Suprapubic skin (tissue), 4 donors: ENCODE results near the gene CCNYL1.

ENCODE experiments used
- CTCF ChIP-seq, 2 donors: fragments of 200-600 bp in 1 of 2; fragments of 450-650 bp in 1 of 2; sonication (generic) in 1 of 2; IDR thresholded peaks; one replicate each; pipeline ENCODE4 v1.5.1; 2016 to 2019; ENCODE audit warnings: antibody characterized with exemption in 2 of 2, mild to moderate bottlenecking in 1 of 2, moderate library complexity in 1 of 2
- POLR2A ChIP-seq, 2 donors: fragments of 450-650 bp; IDR thresholded peaks; one replicate each; pipeline ENCODE4 v1.6.1; 2017; ENCODE audit warnings: antibody characterized with exemption in 2 of 2, mild to moderate bottlenecking in 2 of 2, moderate library complexity in 2 of 2
- POLR2AphosphoS5 ChIP-seq, 3 donors: sonication (generic); formaldehyde crosslinking; IDR thresholded peaks; one replicate each; pipeline ENCODE4 v1.6.1; 2017; ENCODE audit warnings: antibody characterized with exemption in 3 of 3

- TF ChIP-seq POLR2A (IDR thresholded peaks at IDR 0.05): no peak
- TF ChIP-seq CTCF (IDR thresholded peaks at IDR 0.05): no peak
- no peak for TF ChIP-seq POLR2AphosphoS5 (IDR thresholded peaks at IDR 0.05)
Observed at GRCh38 chr2:207787800-207788199, 76.4 kb downstream of the CCNYL1 start.
